ENCODE data around the gene WWC1.
"Not testable (repeated sequence)": the region's sequence is repeated elsewhere in the genome, so short reads cannot be mapped to it uniquely, and the experiment has no call there.

Gene WWC1

DNA sequence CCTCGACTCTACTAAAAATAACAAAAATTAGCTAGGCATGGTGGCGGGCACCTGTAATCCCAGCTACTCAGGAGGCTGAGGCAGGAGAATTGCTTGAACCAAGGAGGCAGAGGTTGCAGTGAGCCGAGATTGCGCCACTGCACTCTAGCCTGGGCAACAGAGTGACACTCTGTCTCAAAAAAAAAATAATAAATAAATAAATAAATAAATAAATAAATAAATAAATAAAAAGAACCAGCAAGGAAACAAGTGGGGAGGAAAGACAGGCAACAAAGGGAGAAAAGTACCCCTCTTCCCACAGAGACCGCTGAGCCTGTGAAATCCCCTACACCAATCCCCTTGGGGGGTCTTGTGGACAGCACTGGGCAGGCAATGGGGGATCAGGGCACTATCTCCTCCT, 4.6 kb upstream of the WWC1 start:
- not testable (repeated sequence) for DNase-seq (ENCODE audit: low read depth)

DNA sequence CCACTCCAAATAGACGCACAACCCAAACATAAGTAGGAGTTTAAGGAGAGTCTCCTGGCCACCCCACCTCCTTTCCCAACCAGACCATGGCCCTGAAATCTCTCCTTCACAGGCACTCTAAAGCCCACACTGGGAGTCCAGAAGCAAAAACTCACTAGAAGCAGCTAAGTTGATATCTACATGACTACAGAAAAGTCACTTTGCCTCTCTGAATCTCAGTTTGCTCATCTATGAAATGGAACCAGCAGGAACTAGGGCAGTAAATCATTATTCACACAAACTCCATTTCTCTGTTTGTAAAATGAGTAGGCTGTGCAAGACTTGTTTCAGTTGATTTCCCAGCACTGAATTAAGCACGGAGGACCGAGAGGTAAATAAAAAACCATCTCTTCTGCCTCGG, 4.1 kb upstream of the WWC1 start:
- no peak for DNase-seq (ENCODE audit: low read depth)

DNA sequence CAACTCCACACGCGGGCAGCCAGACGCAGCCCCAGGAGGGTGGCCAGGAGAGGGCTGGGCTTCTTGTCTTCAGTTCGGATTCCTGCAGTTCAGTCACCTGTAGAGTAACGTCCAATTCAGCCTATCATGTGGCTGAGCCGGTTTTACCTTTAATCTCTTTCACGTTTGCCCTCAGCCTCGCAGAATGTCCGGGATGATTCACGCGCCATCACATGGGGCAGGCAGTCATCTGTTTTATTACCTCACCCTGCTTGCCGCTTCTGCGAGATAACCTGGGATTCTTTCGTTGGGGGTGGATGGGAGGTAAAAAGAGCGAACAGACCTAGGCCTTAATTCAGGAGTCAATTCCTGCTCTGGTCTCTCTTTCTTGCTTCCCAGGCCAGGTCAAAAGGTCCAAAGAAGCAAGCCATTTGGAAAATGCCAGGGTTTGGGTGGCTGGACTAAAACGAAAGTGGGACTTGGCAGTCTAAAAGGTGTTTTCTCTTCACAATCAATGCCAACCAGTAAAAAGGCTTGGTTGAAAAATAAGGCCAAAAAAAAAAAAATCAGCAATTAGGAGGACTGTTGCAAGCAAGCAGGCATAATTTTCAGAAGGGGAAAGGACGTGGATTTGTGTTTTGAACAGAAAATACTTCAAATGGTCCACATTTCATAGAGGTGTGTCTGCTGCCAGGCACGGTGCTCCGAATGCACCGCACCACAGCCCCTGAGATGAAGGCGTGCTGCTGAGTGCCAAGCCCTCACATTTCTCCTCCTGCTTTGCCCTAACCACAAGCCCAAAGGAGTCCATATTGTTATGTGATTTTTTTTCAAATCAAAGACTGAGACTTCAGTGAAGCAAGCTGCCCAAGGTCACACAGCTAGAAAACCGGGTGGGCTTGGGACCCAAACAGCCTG, 2.8 kb upstream of the WWC1 start:
- no peak for DNase-seq (ENCODE audit: low read depth)

DNA sequence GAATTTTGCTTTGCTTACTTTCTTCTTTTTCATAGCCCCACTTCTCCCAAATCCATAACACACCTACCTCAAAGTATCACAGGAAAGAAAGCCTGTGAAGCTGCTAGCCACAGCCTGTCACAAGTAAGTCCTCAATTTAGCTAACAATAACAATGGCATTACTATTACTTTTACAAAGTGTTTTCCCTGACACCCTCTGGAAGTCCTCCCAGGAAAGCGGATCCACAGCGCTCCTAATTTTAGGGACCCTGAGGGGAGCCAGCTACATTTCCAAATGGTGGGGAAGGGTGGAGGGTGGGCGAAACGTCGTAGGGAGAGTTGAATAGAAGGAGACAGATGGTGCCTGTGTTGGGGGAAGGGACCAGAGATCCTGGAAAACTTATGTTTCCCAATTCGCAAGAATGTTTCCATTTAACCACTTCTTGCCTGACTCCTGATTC, 523 bp upstream of the WWC1 start:
- DNase-seq (ENCODE audit: low read depth), result no peak

DNA sequence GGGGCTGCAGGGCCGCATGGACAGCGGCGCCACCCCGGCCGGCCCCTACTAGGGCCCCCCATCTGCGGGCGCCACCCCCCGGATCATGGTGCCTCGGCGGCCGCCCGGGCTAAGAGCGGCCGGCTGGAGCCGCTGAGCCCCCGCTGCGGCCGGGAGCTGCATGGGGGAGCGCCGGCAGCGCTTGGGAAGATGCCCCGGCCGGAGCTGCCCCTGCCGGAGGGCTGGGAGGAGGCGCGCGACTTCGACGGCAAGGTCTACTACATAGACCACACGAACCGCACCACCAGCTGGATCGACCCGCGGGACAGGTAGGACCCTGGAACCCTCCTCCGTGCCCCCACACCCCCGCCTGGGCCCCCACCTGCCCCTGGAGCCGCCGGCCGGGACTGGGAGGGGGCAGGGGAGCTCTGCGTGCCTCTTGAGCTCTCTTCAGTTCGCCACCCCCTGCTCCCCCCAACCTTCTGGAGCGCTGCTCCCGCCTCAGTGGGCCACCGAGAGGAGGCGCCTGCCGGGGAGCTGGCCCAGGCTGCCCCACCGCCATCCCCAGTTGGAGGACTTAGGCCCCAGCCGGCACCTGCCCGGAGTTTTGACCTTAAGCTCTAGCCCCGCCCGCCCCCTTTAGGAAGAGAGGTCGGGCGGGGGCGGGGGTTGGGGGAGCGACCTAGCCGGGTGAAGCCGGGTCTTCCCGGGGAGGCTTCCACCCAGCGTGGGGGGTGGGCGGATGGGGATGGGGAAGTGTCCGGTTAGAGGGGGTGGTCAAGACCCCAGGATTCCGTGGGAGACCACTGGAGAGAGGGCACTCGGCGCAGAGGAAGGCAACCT, 730 bp downstream of the WWC1 start:
- no peak for DNase-seq (ENCODE audit: low read depth)

DNA sequence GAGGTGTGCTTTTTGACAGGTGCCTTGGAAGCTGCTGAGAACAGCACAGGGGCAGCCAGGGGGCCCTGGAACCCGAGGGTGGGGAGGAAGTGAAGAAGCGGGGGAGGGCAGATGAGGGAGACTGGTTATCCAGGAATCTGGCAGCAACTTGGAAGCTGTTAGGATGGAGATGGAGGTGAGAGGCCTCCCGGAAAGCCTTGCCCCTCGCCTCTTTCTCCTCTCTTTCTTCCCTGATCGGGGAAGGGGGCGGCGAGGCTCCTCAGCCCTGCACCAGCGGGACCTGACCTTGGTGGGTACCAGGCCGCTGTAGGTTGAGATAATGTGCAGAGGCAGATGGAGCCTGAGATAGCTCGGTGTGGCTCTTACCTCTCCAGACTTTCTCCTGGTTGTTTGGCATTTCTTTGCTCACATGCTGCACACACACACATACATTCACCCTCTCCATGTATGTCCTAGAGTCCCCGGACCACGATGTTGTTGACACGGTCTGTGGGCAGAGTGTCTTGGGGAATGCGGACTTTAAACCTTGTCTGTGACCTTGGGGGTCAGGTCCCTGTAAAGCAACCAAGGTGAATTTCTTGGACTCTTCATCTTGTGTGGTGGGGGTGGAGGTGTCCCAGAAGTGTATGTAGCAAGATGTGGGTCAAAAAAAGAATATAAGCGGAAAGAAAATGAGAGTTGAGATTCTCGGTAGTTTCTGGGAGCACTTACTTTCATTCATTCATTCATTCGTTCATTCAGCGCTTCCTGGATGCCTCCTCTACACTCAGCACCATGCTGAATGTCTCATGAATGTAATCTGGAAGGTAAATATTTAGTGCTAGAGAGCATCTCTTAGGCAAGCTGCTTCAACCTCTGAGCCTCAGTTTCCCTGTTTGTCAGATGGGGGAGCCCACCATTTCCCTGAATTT, 1.6 kb downstream of the WWC1 start:
- no peak for DNase-seq (ENCODE audit: low read depth)

DNA sequence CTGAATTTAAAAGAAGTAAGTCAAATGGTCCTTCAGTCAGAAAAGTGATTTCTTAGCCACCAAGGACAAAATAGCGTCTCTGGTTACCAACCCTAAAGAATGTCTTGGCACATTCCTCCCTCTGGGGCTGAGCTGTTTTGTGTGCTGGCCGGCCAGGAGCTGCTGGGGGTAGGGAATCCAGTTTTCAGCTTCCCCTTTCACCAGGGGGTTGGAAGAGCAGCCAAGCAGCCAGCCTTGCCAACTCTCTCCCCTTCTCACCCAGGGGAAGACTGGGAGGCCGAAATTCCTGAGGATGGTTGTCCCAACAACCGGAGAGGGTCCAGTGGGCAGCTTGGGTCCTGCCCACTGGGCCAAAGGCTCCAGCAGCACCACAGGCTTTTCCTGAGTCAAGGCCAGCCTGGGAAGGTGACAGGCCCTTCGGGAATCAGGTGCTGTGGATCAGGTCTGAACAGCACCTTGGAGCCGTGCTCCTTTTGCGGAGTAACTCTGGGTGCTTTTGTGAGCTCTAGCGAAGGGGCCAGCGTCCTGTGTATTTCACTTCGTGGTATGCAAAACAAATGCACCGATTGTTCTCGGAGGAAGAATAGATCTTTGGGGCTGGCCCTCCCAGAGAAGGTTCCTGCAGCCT, 4.2 kb downstream of the WWC1 start:
- no peak for DNase-seq (ENCODE audit: low read depth)

DNA sequence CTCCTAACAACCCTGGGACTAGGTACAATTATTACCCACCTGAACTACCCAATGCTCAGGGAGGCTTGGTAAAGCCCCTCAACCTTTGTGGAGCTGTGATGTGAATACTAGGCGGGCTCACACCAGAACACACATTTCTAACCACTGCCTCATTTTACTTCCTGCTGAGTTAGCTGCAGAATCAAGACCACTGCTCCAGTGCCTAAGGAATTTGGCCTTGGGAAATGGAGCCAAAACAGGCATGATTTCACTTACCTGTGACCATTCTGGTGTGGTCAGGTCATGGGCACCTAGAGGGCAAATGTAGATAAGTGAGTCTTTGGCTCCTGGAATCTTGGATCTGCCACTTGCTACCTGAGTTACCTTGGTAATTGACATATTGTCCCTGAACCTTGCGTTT, 5.2 kb downstream of the WWC1 start:
- no peak for DNase-seq (ENCODE audit: low read depth)

DNA sequence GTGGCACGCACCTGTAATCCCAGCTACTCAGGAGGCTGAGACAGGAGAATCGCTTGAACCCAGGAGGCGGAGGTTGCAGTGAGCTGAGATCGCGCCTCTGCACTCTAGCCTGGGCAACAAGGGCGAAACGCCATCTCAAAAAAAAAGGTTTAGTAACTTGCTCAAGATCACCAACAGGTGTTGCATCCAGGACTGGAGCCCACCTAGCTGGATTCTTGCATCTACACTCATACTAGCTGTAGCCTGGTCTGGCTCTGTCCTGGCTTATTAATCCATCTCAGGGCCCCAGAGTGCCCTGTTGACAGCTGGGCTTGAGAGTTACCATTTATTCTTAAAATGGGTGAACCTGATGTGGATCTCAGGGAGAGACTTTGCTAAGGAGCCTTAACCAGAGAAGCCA, 7.5 kb downstream of the WWC1 start:
- DNase-seq (ENCODE audit: low read depth), result no peak

DNA sequence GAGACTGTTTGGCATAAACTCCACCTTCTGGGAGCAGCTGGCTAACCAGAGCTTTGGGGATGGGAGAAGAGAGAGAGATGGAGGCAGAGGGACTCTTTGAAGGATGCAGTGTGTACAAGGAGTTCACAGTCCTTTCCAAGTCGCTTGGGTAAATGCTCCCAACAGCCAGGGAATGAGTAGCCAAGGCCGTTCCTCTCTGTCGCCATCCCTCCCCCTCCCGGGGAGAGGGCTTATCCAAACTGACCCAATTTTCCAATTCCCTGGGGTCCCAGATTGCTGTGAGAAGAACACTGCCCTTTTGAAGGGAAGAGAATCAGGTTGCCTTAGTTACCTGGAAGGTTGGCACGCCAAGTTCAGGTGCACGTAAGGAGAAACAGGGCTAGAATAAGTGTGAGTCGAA, 7.9 kb downstream of the WWC1 start:
- DNase-seq (ENCODE audit: low read depth), result no peak

DNA sequence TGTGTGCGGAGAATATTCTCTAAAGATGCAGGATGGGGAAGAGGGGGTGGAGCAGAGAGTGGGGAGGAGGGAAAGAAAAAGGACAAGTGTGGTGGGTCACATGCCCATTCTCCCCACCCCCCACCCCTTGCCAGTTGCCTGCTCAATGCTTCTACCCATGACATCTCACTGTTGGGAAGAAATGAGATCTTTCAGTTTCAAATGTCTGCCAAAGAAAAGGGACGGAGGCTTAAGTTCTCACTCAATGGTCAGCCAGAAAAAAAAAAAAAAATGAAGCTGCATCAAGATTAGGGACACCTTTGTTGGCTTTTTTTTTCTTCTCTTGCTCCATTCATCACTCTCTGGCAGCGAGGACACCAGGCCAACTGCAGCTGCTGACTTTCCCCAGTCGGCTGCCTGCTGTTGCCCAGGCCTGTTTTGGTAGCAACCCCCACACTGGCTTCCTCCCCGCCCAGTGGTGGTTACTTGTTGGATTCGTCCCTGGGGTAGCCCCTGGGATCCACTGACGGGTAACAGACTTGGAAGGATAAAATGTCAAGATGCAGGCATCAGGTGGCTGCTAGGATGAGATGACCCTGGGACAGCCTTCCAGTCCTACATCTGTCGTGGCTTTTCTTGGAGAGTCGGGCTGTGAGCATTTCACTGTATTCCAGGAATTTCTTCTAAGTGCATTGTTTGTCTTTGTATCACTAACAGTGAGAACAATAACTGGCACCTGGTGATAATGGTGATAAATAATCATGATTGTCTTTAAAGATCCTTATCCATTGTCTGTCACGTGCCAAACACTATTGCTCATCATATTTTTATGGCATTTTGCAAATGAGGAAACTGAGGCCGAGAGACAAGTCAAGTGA, 9.1 kb downstream of the WWC1 start:
- no peak for DNase-seq (ENCODE audit: low read depth)

DNA sequence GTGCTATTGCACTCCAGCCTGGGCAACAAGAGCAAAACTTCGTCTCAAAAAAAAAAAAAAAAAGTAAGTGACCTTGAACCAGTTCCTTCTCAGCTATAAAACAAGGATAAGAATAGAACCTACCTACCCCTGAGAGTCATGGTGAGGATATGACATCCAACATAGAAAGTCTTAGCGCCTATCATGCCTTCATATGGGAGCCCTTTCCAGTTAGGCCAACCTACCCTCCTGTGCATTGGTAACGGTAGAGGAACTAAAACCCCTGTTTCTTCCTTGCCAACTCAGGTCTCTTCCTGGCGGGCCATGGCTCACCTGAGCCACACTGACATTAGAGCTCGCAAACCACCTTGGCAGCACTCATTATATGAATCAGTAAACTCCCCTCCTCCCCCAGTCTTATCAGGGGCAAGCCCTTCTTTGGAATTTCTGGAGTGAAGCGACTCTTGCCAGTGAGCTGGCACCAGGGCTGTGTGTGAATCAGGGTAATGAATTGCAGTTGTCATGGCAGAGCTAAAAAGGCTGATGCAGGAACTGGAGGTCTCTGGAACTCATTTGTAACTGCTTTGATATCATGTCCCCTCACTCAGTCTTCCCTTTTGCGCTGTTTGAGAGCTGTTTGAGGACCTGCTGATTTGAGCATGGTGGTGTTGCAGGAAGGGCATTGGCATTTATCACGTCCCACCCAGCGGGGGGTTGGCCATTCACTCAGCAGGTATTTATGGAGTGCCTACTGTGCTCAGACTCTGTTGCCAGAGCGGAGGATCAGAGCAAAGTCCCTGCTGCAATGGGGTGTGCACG, 10.3 kb downstream of the WWC1 start:
- DNase-seq (ENCODE audit: low read depth), result no peak

DNA sequence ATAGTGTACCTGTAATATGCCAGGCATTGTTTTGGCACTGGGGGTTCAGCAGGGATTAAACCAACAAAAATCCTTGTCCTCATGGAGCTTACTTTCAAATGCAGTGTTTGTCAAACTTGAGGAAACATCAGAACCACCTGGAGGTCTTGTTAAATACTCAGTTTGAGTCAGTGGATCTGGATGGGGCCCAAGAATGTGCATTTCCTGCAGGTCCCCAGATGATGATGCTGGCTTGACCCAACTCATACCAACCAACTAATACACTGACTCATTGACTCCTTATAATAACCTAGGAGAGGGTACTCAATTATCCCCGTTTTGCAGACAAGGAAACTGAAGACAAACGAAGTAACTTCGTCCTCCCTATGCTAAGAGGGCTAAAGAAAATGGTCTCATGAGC, 11.3 kb downstream of the WWC1 start:
- no peak for DNase-seq (ENCODE audit: low read depth)

DNA sequence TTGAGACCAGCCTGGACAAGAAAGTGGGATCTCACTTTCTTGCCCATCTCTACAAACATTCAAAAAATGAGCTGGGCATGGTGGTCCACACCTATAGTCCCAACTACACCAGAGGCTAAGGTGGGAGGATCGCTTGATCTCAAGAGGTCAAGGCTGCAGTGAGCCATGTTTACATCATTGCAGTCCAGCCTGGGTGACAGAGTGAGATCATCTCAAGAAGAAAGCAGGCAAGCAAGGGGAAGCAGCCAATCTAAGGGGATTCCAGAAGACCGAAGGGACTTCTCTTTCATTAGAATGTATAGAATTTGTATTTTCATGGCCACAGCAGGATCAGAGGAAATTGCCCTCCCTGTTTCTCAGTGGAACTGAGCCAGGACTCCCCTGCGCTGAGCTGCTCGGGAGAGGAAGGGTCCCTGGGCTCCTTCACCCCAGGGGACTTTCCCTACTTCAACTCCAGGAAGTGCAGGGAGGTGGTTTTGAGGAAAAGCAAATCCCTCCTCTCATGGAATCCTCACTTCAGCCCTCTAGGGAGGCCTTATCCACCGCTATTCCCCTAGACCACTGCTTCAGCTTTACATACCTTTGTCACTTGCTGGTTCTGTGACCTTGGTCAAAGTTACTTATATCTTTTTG, 12.1 kb downstream of the WWC1 start:
- DNase-seq (ENCODE audit: low read depth), result no peak

DNA sequence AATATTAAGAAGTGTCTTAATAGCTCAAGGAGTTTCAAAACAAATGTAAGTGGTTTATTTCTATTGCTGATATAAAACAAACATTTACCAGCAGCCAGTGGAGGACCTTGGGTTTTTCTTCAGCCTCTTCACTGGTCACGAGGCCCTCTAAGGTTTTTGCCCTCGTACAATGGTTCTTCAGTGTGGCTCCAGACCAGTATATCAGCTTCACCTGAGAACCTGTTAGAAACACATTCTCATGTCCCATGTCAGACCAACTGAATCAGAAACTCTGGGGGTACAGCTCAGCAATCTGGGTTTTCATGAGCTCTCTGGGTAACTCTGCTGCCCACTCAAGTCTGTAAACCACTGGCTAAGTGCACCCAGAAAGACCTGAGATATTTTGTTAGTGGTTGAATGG, 12.9 kb downstream of the WWC1 start:
- DNase-seq (ENCODE audit: low read depth), result no peak

DNA sequence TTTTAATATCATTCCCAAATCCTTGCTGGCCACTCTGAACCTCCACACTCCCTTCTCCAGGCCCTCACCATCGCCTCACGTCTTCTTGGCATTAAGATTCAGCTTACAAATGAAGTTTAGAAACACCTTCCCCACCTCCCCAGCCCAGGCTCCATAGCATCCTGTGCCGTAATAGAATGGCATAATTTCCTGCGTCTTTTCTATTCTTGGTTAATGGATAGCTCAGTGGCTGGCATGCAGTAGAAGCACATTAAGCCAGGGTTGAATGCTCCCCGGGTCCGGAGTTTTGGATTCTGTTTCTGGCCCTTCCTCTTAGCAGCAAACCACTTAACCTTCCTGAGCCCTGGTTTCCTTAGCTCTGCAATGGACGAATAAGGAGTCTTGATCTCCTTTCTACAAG, 13.8 kb downstream of the WWC1 start:
- no peak for DNase-seq (ENCODE audit: low read depth)

DNA sequence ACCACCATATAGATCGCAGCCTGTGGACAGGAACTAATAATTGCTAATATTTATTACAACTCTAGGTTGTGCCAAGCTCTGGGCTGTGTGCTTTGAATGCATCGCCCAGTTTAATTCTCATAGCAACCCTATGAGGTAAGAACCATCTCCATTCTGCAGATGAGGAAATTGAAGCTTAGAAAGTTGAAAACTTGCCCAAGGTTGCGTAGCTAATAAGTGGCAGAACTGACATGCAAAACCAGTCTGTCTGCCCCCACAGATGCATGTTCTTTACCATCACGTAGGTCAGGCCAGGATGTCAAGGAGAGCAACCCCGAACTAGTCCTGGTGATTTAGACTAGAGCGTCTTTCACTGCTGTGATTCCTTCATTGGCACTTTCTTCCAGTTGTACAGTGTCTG, 15.6 kb downstream of the WWC1 start:
- DNase-seq (ENCODE audit: low read depth), result no peak

DNA sequence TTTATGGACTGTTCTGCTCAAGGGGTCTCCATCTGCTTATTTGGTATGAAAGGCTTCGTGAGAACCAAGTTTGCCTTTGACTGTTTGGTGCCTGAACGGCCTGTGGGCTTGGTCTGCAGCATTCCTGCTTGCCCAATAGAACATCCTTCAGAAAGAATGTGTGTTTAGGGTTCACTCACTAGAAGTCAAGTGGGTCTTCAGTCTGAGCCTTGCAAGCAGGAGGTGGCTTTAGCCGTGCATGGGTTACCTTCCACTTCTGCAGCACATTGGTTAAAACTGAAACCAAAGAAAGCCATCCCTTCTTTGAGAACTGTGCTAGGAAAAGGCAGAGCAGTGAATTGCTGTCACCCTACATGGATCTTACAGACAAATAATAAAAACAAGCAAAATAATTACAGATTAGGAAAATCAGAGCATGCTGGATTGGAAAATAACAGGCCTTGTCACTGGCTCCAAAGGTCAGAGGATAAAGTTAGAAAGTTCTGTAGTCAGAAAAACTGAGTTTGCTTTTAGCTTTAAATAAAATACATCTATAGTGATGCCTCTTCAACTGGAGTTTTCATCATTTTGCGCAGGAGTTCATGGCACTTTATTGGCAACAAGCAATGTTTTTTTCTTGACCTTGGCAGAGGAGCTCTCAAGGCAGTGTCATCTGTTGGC, 16.6 kb downstream of the WWC1 start:
- no peak for DNase-seq (ENCODE audit: low read depth)

All from T follicular helper cell (primary cell).